GM12801 (cell line): ENCODE measurements around the gene TCF21.

ENCODE experiments used
- TF ChIP-seq, protein P1 (sequence below): IDR thresholded peaks from one replicate; pipeline ENCODE4 v1.5.1; 2011; ENCODE audit warnings: control low read depth; ENCODE audit not compliant: insufficient read length; ENCODE audit errors: extremely low read depth

TCF21 gene

DNA sequence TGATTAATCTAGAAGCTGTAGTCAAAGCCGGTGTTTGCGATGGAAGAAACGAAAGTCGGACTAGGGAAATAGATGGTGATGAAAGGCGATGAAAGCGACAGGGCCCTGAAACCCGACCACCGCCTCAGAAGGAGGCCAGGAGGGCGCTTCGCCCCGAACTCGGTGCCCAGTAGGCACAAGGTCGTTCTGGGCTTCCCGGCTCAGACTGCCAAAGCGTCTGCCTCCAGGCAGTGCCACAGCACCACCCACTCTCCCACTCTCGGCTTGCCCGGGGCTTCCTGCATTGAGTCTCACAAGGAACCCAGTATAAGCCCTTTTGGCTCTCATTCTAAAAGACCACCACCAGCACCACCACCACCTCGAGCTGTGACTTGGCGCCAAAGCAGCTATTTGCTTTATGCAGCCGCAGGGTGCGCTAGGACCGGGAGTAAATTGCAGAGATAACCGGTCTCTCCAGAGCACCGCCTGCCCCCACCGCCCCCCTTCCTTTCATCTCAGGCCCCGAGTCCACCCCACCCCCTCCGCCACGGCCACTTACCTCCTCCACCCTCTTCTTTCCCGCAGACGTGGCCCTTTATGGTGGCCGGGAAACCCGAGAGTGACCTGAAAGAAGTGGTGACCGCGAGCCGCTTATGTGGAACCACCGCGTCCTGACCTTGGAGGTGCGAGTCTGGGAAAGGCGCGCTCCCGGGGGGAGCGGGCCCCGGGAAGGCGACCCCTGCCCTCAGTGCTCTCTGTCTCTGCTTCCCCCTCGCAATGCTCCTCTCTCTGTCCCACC, 2.4 kb downstream of the TCF21 start:
- TF ChIP-seq, protein P1, sequence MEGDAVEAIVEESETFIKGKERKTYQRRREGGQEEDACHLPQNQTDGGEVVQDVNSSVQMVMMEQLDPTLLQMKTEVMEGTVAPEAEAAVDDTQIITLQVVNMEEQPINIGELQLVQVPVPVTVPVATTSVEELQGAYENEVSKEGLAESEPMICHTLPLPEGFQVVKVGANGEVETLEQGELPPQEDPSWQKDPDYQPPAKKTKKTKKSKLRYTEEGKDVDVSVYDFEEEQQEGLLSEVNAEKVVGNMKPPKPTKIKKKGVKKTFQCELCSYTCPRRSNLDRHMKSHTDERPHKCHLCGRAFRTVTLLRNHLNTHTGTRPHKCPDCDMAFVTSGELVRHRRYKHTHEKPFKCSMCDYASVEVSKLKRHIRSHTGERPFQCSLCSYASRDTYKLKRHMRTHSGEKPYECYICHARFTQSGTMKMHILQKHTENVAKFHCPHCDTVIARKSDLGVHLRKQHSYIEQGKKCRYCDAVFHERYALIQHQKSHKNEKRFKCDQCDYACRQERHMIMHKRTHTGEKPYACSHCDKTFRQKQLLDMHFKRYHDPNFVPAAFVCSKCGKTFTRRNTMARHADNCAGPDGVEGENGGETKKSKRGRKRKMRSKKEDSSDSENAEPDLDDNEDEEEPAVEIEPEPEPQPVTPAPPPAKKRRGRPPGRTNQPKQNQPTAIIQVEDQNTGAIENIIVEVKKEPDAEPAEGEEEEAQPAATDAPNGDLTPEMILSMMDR = no peak

DNA sequence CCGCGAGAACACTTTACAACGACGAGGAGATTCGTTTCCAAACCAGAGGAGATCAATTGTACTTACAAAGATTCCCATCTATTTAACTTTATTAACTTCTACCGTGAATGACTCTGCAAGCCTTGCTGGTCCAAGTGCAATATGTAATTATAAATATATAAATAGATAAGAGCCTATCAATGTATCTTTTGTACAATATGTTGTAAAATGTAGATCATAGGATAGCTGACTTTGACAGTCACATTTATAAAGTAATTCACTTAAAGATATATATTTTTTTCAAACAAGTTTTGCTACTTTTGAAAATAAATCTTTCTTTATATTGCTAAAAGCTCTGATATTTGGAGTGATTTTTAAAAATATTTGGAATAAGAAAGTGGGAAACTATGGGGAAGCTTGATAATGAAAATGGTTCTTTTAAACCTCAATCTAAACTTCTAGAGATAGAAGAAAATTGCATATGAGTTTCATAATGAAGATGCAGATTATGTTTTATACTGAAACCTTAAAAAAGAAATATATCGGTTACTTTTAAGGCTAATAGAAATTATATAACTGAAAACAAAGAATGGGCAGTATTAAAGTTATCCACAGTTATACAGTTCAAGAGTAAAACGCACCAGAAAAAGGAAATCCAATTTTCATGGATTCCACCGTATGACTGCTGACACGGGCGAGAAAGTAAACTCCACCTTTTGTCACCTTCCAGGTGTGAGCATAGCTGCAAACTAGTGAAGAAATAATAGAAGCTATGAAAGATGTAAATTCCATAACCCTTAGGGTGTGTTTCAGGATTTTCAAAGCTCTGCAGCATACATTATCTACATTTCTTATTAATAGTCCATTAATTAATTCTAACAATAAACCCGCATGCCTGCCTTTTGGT, 3.3 kb downstream of the TCF21 start:
- TF ChIP-seq, protein P1 = no peak

DNA sequence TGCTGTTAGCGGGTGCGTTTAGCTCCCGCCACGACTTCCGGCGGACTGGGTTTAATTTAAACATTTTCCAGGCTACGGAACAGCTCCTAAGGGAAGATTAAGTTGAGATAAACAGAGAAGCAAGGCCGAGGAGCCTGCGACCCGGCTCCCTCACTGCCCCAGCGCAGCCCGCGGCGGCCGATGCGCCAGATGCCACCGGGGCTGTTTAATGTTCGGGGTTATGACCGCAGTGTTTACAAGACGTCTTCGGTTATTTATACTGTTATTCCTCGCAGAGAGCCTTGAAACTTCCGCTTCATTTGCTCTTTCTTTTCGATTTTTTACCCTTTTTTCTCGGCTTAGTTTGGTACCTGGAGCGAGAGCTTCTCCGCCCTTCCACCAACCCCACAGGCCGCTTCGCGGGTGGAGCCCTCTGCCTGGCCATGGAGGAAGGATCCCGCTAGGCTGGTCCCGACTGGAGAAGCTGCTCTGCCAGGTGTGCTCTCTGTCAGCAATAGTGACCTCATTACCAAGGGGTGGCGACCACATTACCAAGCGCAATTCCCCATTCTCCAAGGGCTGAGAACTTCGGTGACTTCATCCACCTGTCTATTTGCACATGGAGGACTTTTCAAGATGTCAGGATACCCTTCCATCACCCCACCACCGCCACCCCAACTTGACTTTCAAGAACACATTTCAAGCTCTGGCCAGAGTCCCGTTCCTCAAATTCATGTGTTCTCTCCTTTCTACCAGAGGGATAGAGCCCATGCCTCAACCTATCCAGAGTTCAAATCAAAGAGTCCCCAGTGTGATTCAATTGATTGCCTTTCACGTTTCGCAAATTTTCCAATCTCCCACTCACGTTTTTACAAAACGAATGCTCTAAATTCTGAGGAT, 4.1 kb downstream of the TCF21 start:
- TF ChIP-seq, protein P1 = no peak

DNA sequence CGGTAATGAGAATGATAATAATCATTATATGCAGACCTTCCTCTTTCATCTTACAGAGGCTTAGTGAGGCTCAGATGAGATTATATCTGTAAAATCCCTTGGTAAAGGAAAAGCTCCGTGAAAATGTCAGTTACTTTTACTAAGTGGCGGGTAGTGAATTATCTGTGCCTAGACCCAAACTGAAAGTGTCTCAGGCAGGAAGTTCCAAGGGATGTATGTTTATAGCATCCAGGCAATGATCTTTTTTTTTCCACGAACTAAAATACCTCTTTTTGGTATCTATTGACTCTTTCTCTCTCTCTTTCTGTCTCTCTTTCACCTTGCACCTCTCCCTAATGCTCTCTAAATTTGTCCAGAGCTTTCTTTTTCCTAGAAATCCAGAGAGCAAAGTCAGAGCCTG, 5.0 kb downstream of the TCF21 start:
- TF ChIP-seq, protein P1 = no peak

DNA sequence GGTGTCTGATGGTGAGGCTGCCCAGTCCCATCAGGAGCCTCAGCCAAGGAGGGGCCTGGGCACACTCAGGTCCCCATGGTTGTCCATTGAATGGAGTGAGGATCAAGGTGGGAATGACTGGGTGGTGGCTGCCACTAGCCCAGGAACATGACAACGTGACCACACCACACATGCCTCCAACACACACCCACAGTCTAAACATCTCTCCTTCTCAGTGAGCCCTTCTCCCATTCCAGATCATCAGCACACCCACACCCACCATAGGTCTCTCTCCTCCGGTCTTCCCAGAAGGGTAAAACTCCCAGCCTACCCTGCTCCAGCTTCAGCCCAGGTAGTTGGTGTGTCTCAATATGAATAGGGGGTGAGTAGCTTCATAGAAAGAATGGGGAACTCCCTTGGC, 5.5 kb downstream of the TCF21 start:
- TF ChIP-seq, protein P1 = no peak

DNA sequence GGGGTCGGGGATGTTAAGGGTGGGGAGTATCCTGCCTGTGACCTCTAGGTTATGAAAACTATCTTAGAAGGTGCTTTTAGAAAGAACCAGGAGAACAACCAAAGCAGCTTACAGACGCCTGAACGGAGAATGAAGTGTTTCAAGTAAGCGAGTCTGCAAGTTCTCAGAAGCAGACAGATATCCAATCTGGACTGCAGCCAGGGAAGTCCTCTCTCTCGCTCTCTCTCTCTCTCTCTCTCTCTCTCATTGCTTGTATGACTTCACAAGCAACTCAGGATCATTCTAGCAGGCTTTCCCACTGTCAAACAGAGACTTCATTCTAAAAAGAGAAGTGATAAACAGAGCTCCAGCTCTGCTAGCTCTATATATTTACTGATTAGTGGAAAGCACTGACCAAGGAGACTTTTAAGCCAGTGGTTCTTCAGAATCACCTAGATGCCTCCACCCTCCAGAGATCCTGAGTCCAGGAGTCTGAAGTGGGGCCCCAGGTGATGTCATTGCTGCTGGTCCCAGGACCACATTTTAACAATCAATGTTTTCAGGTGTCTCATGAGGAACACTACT, 6.0 kb downstream of the TCF21 start:
- TF ChIP-seq, protein P1 = no peak
